NCI-H1048 (cell line): ENCODE results near the gene KLKB1.

Experiments
- DNase-seq: peaks from one replicate; lab custom pipeline; 2025; lab: John Stamatoyannopoulos, UW

Gene KLKB1

DNA sequence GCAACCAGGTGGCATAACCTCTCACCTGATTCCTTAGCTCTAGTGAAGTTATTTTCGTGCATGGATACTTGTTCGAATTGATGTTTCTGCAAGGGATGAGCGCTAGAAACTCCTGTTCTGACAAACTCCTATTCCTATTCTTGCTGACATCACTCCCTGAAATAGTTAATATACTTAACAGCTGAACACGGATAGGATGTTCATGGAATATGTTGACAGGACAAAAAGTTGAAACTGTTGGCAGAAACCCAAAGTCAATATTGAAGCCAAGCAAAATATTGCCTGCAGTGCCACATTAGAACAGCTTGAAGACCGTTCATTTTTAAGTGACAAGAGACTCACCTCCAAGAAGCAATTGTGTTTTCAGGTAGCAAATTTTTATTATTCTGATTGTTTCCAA, at the start of gene KLKB1:
Gene KLKB1 (plus strand): TSS at position 287 of the 400 bp plus-strand sequence. CDS start 689 bp downstream, outside the sequence.
- DNase-seq, result no peak

- no peak for DNase-seq
Observed at GRCh38 chr4:186188107-186188506, 39.2 kb upstream of the KLKB1 start.

DNA sequence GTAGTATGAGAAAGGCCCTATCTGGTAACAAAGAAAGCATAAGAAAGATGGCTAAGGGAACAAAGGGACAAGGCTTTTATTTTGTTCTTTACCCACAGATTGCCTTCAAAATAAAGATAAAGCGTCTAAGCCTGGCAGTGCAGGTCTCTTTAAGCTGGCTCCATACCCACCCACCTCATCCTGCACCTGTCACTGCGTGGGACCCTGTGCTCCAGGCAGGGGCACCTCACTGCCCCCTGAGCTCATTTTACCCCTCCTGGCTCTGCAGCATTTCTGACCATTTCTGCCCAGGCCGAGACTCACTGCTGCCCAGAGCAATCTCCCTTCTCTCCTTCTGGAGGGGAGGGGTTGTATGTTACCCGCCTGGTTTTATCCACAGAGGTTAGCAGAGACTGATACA, 37.7 kb upstream of the KLKB1 start:
- DNase-seq, result no peak

DNA sequence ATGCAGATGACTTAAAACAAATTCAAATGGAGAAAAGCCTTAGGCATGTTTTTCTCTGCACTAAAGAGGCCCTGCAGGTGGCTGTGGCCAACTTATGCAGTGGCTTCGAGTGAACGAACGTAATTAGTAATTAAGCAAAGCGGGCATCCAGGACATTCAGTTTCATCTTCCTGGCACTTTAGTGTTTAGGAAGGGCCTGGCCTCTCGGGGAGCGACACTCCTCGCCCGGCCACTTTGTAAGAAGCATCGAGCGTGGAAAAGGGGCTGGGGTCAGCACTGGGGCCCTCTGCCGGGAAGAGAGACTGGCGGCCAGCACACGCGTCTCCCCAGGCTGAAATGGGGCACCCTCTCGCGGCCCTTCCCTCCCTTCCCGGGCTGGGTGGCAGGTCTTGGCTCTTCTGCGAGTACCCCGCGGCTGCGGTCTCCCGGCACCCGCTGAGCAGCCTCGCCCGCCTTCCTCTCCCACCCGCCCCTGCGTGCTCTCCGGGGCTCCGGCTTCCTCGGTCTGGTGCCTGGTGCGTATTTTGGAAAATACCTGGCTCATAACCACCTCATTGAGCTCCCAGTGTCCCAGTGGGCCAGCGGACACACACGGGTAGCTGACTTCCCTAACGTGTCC, 36.6 kb upstream of the KLKB1 start:
- DNase-seq, result no peak

- DNase-seq, result peak; percentile 16
Observed at GRCh38 chr4:186191200-186192065, 35.9 kb upstream of the KLKB1 start, which contains the start of gene CYP4V2. CYP4V2 (plus strand) TSS chr4:186191567; CDS start chr4:186191824, 257 bp downstream.

GRCh38 chr4:186192066-186192612, 35.2 kb upstream of the KLKB1 start:
- DNase-seq, result no peak

GRCh38 chr4:186193851-186194250, 33.5 kb upstream of the KLKB1 start:
- no peak for DNase-seq

GRCh38 chr4:186196063-186196462, 31.2 kb upstream of the KLKB1 start:
- no peak for DNase-seq

GRCh38 chr4:186200516-186200915, 26.8 kb upstream of the KLKB1 start:
- DNase-seq, result no peak

DNA sequence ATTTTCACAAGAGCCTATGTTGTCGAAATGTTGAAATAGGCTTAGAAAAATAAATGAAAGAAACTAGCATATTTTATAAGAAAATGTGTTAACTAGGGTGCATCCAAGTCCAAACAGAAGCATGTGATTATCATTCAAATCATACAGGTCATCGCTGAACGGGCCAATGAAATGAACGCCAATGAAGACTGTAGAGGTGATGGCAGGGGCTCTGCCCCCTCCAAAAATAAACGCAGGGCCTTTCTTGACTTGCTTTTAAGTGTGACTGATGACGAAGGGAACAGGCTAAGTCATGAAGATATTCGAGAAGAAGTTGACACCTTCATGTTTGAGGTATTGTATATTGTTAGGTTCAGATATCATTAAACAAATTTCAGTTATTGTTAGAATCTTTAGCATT, 26.3 kb upstream of the KLKB1 start:
- no peak for DNase-seq

DNA sequence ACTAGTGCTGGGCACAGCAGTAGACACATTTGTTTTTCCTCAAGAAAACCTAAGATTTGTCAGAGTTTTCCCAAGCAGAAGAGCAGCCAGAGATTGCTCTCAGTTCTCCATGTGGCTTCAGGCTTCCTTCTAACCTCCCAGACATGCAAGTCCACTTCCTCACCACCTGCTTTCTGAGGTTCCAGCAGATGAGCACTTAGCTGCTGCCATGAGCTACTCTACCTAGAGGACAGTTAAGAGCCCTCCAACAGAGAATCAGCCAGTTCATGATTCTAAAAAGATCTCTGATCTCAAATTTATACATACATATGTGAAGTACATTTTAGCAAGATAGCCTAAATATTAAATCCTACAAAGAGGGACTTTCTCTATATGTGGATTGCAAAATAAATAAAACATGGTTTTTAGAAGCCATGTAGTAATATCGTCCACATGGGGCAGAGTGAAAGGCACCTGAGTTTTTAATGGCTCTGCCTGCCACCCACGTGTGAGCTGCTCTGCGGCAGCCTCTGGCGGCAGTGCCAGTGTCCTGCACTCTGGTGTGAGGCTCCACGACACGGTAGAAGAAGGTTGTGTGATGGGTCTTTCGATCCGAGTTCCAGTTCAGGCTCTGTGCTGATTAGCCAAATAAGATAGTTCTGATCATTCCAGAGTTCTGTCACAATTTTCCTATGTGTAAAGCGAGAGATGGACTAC, 25.6 kb upstream of the KLKB1 start:
- DNase-seq, result no peak

GRCh38 chr4:186202490-186203140, 24.7 kb upstream of the KLKB1 start:
- DNase-seq, result no peak

DNA sequence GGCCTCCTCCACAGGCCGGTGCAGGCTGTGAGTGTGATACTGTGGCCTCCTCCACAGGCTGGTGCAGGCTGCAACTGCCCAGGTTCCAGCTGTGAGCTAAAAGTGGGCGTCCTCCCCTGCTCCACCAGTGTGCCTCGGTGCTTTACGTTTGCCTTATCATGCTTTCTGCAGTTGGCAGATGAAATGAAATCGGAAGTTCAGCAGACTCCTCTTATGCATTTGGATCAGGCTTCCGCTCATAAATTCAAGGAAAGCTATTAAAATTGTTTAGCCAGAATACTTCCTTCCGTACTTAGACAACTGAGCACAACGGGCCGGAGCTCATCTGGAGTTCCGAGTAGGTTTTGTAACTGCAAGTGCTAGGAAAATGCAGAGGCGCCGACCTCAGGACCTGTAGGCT, 23.9 kb upstream of the KLKB1 start:
- DNase-seq, result no peak

DNA sequence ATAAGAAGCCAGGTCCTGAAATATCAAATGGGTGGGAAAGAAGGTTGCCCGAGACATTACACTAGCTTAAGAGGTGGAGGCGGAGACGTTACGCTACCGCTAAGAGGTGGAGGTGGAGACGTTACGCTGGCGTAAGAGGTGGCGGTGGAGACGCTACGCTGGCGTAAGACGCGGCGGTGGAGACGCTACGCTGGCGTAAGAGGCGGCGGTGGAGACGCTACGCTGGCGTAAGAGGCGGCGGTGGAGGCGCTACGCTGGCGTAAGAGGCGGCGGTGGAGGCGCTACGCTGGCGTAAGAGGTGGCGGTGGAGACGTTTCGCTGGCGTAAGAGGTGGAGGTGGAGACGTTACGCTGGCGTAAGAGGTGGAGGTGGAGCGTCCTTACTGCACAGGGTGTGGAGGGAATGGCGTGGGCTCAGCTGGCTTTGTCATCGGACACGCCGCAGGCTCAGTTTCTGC, 23.2 kb upstream of the KLKB1 start:
- DNase-seq, result no peak

- no peak for DNase-seq
Observed at GRCh38 chr4:186204686-186205085, 22.6 kb upstream of the KLKB1 start.

- DNase-seq, result no peak
Observed at GRCh38 chr4:186205156-186205555, 22.2 kb upstream of the KLKB1 start.

GRCh38 chr4:186216465-186217024, 10.8 kb upstream of the KLKB1 start:
- DNase-seq, result no peak

GRCh38 chr4:186217733-186218293, 9.5 kb upstream of the KLKB1 start:
- DNase-seq, result no peak

GRCh38 chr4:186221624-186222023, 5.7 kb upstream of the KLKB1 start:
- DNase-seq, result no peak

- DNase-seq, result no peak
Observed at GRCh38 chr4:186225848-186226247, 1.5 kb upstream of the KLKB1 start.

DNA sequence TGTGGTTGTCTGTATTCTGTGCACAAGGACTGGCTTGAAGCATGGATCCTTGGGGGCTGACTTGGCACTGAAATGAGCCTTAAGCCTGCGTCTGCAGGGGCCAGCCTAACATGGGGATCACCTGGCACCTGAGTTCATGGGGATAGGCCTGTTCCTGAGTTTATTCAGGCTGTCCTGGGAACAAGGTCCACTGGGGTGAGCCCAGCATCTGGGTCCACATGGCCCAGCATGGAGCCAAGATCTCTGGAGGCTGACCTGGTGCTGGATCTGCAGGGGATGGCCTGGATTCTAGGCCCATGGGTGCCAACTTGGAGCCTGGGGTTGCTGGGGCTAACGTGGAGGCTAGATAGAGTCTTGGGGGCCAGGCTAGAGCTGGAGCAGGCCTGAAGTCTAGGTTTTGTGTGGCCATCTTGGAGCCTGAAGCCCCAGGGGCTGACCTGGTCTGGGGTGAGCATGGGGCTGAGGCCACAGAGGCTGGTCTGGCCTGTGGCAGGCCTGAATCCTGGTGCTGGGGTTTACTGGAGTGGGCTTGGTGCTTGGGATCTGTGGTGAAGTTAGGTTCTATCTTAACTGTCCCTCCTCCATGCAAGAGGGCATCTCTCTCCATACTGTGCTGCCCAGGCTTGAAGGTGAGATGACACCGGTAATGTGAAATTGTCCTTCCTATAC, 652 bp upstream of the KLKB1 start:
- no peak for DNase-seq
